Sciatic nerve (tissue), 2 donors: Measurements from ENCODE around the gene EXOC4. TPM values are rescaled to one million over a fixed set of nuclear protein-coding genes. Genes with fewer than 3 reads are reported as not detected.

Experiments used
- ATAC-seq: fragments of 200-7000 bp; cut with Tn5 transposase; one replicate; pipeline ENCODE4 v1.9.1; 2020; ENCODE audit warnings: mild to moderate bottlenecking, moderate library complexity
- DNase-seq: peaks from one replicate; pipeline ENCODE4 v3.0.0-alpha.2; 2020; ENCODE audit warnings: low spot score
- intact Hi-C: fragments of 100-400 bp; cut with DNase I; formaldehyde crosslinking; loops from one replicate; pipeline ENCODE4 v1.14.2; 2022
- total RNA-seq: library from RNA; stranded (reverse); fragmentation: NEBNext Ultra II Directional; extraction: Animal tissue kit (Norgen Biotek cat#: 25700); gene quantifications from one replicate; pipeline ENCODE4 v1.2.1, GENCODE V29; 2021
- donor health status: DM: no; HTN: no; CAD: no.
- donor health status: DM: no; HTN: no; CAD: no.

Gene EXOC4
- total RNA-seq, 1 donor from 2014 or later, result 109 TPM

DNA sequence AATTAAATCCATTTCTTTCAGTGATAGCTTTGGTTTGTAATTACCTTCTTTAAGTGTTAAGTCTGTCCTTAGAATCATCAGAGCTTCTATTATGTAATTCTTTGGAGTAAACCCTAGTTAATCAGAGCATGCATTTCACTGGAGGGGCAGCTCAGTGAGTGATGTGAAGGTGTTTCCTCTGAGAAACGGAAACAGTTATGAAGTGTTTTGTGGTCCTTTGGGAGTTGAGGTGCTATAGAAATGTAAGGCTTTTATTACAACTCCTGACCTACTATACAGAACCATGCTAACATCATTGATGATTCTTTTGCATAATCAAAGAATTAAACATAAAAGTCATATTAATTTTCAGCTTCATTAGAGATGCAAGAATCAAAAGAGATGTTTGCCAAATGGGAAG is 141.5 kb downstream of the EXOC4 start:
- intact Hi-C loops, result no loop called here
- ATAC-seq (no peak), DNase-seq (no peak)

DNA sequence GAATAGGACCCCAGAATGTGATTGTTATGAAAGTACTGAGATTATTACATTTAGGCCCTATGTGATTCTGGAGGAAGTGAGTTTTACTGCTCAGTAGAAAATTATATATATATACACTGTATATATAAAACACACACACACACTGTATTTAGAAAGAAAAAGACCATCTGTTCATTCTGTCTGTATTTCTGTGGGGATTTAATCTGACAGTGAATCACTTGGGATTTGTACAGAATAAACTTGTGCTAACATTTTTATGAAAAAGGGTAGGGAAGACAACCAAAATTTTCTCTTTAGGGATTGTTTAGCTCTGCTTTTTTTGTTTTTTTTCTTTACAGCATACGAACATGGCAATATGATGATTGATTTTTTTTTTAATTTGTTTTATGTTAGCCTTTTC is 142.7 kb downstream of the EXOC4 start:
- ATAC-seq, result no peak
- intact Hi-C loops, result no loop called here

DNA sequence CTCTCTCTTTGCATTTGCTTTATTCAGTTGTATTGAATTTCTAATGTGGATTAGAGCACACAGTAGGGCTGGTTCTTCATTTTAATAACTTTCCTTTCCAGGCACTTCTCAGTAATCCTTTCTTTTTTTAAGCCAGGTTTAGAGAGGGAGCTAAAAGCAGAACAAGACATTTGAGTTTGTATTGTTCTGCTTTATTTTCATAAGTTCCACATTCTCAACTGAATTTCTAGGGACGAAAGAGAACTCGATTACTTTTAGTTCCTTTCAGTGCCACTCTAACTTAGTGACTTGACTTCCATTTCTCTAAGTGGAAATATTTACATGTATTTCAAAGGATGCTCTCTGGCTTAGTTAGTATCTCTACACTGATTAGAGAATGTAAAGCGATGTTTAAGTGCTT is 145.6 kb downstream of the EXOC4 start:
- intact Hi-C loops, result no loop called here
- DNase-seq (no peak), ATAC-seq (no peak)

More for the DNA sequence above, 142.7 kb downstream of the EXOC4 start:
- no peak for DNase-seq

DNA sequence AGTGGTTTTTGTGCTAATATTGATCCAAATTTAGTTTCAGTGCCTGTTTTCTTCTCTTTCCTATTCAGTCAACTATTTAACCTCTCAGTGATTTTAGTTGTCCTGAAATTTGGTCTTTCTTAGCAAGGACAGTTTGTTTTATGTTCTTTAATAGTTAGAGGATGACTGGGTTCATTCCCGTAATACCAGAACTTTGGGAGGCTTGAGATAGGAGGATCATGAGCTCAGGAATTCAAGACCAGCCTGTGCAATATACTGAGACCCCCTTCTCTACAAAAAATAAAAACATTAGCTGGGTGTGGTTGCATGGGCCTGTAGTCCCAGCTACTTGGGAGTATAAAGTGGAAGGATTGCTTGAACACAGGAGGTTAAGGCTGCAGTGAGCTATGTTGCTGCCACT is 148.3 kb downstream of the EXOC4 start:
- ATAC-seq (no peak), DNase-seq (no peak)
- intact Hi-C loops, result no loop called here

DNA sequence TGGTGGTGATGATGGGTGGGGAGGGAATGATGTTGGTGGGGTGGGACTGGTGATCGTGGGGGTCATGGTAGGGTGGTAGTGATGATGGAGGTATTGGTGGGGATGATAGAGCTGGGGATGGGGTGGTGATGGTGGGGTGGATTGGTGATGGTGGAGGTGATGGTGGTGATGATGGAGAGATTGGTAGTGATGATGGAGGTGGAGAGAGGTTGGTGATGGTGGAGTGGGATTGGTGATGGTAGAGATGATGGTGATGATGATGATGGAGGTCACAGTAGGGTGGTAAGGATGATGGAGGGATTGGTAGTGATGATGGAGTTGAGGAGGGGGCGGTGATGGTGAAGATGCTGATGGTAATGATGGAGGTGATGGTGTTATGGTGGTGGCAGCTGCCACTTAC is 155.3 kb downstream of the EXOC4 start:
- intact Hi-C loops, result no loop called here
- ATAC-seq, result no peak
- DNase-seq, result no peak

DNA sequence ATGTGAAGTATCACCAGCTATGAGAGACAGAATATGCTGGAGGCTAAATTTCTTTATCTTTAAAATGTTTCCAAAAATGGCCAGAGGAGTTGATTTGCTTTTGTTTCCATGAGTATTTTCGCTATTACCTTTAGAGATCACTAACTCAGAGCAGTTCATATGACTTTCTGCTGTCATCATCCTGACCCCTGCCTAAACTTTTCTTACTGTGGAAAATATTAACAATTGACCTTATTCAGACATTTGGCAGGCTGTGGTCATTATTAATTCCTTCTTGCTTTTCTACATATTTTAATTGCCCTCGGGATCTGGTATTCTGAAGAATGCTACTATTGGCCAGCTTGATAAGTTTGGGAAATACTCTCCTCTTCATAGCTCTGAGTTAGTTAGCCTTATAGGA is 156.5 kb downstream of the EXOC4 start:
- DNase-seq (no peak), ATAC-seq (no peak)
- intact Hi-C loops, result no loop called here

GRCh38 chr7:133409966-133410365 is 157.1 kb downstream of the EXOC4 start:
- DNase-seq (no peak), ATAC-seq (no peak)
- intact Hi-C loops, result no loop called here

DNA sequence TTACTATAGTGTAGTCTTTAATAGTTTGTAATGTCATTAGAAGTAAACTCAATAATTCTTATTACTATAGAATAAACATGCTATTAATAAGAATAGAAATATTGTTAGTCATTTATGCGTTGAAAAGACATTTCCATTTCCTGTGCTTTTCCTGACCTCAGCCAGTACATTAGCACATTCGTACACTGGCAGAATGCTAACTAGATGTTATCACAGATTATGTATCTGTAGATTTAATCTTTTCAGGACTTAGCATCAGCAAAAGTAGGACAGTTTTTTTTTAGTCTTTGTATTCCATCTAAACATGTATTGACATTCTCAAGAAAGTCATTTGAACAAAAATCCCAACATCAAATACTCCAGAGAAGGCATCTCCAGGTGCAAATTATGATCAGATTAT is 158.5 kb downstream of the EXOC4 start:
- intact Hi-C loops, result no loop called here
- DNase-seq, result no peak
- ATAC-seq, result no peak

- no peak for DNase-seq
- ATAC-seq, result no peak
- intact Hi-C loops, result no loop called here
Measured at GRCh38 chr7:133412942-133413341, 160.1 kb downstream of the EXOC4 start.

DNA sequence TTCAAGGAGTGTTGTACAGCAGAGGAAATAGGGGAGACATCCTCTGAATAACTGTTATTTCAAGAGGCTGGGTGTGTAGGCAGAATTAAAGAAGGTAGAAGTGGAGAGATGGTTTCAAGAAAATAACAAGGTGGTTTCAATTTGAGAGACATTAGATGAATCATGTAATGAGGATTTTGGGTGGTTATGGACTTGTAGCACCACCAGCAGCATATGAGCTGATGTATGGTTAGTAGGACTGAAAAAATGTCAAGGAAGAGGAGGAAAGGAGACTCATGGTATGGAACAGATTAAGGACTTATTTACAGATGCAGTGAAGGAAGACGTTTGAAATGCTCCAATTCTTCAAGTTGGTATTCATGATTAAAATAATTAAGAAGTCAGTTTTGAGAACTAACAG is 166.2 kb downstream of the EXOC4 start:
- ATAC-seq (no peak), DNase-seq (no peak)
- intact Hi-C loops, result no loop called here

DNA sequence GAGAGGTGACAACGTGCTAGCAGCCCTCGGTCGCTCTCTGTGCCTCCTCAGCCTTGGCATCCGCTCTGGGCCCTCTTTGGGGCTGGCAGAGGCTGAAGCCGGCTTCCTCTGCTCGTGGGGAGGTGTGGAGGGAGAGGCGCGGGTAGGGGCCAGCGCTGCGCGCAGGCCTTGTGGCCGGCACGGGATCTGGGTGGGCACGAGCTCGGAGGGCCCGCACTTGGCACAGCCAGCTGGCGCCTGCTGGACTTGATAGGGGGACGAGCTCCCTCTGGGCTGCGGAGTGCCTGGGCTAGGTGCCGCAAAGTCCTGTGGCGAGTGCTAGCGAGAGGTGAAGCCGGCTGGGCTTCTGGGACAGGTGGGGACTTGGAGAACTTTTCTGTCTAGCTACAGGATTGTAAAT is 170.7 kb downstream of the EXOC4 start:
- DNase-seq, result no peak
- intact Hi-C loops, result no loop called here
- ATAC-seq, result no peak

DNA sequence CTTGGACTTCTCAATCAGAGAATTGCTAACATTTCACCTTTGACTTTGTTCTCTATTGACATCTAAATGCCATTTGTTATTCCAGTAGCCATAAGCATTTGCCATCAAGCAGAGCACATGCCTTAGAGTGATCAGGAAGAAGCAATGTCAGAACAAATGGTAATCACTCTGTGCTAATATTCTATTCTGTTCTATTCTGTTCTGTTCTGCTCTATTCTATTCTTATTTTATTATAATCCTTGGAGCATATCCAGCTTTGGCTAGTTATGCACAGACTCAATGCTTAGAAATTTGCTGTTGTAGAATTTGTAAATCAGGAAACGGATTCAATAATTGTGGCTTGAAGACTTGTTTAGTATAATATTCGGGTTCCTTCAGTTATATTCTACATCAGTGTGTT is 175.4 kb downstream of the EXOC4 start:
- no peak for DNase-seq
- intact Hi-C loops, result no loop called here
- no peak for ATAC-seq

- intact Hi-C loops, result no loop called here
- ATAC-seq, result no peak
- DNase-seq, result no peak
Measured at GRCh38 chr7:133428876-133429275, 176.0 kb downstream of the EXOC4 start.

DNA sequence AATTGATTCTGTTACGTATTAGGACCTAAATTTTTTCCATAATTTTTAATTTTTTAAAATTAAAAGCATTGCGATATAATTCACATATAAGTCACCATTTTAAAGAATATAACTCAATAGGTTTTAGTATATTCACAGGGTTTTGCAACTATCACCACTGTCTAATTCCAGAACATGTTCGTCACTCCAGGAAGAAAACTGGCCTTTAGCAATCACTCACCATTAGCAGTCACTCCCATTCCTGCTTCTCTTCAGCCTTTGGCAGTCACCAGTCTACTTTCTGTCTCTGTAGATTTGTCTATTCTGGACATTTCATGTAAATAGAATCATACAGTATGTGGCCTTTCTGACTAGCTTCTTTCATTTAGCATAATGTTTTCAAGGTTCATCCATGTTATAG is 176.5 kb downstream of the EXOC4 start:
- intact Hi-C loops, result no loop called here
- DNase-seq, result no peak
- no peak for ATAC-seq

DNA sequence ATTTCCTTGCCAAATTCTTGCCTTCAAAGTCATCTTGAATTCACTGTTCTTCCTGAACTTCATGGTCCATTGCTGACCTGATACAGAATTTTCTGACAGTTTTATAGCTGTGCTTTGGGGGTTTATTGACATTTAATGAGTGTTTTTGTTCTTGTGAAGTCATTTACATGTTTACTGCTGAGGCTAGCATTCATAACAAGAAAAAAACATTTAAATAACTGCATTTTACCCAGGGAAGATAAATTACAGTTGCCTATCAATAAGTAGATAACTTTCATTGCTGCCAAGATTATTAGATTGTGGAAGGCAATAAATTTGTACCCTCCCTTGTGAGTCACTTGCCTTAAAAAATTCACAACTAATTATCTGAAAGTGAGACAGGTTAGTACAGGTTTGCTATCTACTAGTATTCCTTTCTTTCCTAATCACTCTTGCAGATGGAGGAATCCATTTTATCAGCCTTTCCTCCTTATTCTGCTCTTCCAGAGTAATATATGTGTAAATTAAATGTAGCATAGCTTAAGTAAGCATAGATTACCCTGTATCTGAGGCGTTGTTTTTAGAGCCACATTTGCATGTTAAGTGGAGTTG is 178.4 kb downstream of the EXOC4 start:
- no peak for ATAC-seq
- intact Hi-C loops, result no loop called here
- DNase-seq, result no peak

DNA sequence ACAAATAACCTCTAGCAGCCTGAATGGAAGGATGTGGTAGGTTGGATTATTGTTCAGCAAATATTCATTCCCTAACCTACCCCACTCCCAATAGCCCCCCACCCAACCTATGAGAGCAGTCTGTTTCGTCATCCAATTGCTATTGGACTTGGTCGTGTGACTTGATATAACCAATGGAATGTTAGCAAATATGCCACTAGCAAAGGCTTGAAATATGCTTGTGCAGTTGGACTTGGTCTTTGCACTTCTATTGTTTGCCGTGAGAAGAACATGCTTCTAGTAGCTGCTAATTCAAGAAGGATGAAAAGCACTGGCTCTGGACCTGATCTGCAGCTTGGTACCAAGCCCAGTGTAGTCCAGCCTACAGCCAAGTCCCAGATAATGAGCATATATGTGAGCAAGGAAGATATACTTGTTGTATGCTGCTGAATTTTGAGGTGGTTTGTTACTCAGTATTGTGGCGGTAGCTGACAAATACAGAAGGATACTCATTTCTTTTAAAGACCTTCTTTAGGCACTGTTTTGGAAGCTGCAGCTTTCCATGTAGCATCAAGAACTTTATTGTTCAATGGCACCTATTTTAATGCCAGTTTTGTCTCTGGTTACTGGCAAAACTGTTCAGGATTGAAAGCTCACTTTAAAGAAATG is 180.4 kb downstream of the EXOC4 start:
- ATAC-seq (no peak), DNase-seq (no peak)
- intact Hi-C loops, result no loop called here

DNA sequence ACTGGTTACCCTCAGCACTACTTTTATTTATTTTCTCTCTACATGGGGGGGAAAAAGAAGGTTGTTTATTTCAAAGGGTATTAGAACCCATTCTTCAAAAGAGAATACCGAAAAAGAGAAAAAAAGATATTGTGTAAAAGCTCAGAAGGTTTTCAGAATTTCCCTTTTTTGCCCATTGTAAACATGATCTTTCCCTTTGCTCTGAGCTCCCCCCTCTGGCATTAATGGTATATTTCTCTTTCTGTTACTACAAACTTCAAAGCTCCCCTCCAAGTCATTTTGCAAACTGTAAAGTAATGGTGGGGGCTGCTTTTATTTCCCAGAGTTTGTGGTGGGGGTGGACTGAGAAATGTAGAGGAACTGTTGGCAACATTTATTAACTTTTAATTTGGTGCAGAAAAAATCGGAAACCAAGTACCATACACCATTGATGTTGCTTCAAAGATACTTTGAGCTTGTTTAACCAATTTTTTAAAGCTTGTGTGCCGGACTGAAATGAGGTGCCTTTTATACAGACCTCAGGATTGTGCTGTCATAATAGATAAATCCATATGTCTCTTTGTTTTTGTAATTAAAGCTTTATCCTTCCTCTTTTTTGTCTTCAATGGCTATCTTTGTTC is 181.5 kb downstream of the EXOC4 start:
- peak; percentile 55 for ATAC-seq
- intact Hi-C loops, result no loop called here

GRCh38 chr7:133436014-133436428 is 183.1 kb downstream of the EXOC4 start:
- no peak for DNase-seq
- peak; percentile 87 for ATAC-seq
- intact Hi-C loops, result no loop called here

More for the DNA sequence above, 181.5 kb downstream of the EXOC4 start:
- no peak for DNase-seq

- intact Hi-C loops, result no loop called here
- ATAC-seq, result no peak
- no peak for DNase-seq
Measured at GRCh38 chr7:133437544-133437943, 184.7 kb downstream of the EXOC4 start.

- ATAC-seq (no peak), DNase-seq (no peak)
- intact Hi-C loops, result no loop called here
Measured at GRCh38 chr7:133442818-133443217, 189.9 kb downstream of the EXOC4 start.

DNA sequence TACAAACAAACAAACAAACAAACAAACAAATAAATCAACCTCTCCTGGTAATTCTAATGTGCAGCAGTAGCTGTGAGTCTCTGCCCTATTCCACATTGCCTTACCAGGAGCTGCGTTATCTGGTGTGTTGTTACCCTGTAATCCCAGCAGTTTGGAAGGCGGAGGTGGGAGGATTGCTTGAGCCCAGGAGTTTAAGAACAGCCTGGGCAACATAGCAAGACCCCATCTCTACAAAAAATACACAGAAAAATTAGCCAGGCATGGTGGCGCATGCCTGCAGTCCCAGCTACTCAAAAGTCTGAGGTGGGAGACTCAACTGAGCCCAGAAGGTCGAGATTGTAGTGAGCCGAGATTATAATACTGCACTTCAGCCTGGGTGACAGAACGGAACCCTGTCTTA is 192.7 kb downstream of the EXOC4 start:
- intact Hi-C loops, result no loop called here
- ATAC-seq, result no peak
- no peak for DNase-seq
